ENCODE data around the gene PJVK. TPM values are rescaled to one million over a fixed set of nuclear protein-coding genes. Genes with fewer than 3 reads are reported as not detected.

The PJVK gene
- total and polyA plus RNA-seq, 2 of the 4 experiments (the other 2 are of a cell fraction) = 0.72 to 2.4 TPM

DNA sequence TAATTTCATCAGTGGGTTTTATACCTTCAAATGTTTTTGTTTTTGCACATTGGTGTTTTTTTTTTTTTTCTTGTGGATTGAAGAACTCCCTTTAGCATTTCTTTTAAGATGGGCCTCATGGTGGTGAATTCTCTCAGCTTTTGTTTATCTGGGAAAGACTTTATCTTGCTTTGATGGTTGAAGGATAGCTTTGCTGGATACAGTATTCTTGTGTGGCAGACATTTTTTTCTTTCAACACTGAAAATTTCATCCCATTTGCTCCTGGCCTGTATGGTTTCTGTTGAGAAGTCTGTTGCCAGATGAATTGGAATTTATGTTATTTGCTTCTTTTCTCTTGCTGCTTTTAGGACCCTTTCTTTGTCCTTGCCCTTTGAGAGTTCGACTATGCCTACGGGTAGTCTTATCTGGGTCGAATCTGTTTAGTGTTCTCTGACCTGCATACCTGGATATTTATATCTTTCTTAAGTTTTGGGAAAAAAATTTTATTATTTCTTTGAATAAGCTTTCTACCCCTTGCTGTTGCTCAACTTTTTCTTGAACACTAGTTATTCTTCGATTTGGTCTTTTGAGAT is 25.8 kb upstream of the PJVK start:
- H3K23ac ChIP-seq (ENCODE audit: low read depth, low read length) = no peak overlapping the region
- CTCF ChIA-PET = interaction anchor here (1.0 kb wide), 1 partner anchor 11 kb away, joined by 3 read pairs; no protein-coding TSS in a partner anchor
- no peaks in the 10 kb centered on the region for H3K4me1 ChIP-seq (ENCODE audit: control insufficient read depth, insufficient read depth, low read length)
- intact Hi-C loops (cut with micrococcal nuclease) (no loop called here), dilution Hi-C loops (cut with HindIII; ENCODE audit: low sequenced_read_pairs, unreplicated experiment) (no loop called here), in situ Hi-C loops (cut with MboI; ENCODE audit: low sequenced_read_pairs) (no loop called here)
- no peak overlapping the region for H4K8ac ChIP-seq (ENCODE audit: low read depth in 2 of 2, low read length in 2 of 2)
- no peak overlapping the region for H3K4me3 ChIP-seq (ENCODE audit: insufficient read depth, low read depth, low read length)
- no peak overlapping the region for H3K14ac ChIP-seq (replicated peaks; ENCODE audit: low read depth, low read length)
- ATAC-seq (ENCODE audit: low read depth) (no peak), DNase-seq (no peak)
- TF ChIP-seq, protein P1, sequence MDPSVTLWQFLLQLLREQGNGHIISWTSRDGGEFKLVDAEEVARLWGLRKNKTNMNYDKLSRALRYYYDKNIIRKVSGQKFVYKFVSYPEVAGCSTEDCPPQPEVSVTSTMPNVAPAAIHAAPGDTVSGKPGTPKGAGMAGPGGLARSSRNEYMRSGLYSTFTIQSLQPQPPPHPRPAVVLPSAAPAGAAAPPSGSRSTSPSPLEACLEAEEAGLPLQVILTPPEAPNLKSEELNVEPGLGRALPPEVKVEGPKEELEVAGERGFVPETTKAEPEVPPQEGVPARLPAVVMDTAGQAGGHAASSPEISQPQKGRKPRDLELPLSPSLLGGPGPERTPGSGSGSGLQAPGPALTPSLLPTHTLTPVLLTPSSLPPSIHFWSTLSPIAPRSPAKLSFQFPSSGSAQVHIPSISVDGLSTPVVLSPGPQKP (IDR thresholded peaks at IDR 0.05; ENCODE audit: borderline replicate concordance, low read depth, low read length) = no peak
- no peak for TF ChIP-seq RAD21 (IDR thresholded peaks at IDR 0.05; ENCODE audit: low read length)
- TF ChIP-seq CEBPB (IDR thresholded peaks at IDR 0.05; ENCODE audit: low read depth, low read length) = no peak
- no peak for TF ChIP-seq POLR2A (IDR thresholded peaks at IDR 0.05; ENCODE audit: low read depth, low read length)
- TF ChIP-seq CHD1 (IDR thresholded peaks at IDR 0.05; ENCODE audit: low read depth, low read length) = no peak
- no peak for TF ChIP-seq SMC3 (IDR thresholded peaks at IDR 0.05; ENCODE audit: low read depth, low read length)
- no peak for TF ChIP-seq NFE2L2 (IDR thresholded peaks at IDR 0.05; ENCODE audit: low read depth, low read length)
- no peak for TF ChIP-seq RCOR1 (IDR thresholded peaks at IDR 0.05; ENCODE audit: insufficient replicate concordance, low read length)
- TF ChIP-seq, protein P2, sequence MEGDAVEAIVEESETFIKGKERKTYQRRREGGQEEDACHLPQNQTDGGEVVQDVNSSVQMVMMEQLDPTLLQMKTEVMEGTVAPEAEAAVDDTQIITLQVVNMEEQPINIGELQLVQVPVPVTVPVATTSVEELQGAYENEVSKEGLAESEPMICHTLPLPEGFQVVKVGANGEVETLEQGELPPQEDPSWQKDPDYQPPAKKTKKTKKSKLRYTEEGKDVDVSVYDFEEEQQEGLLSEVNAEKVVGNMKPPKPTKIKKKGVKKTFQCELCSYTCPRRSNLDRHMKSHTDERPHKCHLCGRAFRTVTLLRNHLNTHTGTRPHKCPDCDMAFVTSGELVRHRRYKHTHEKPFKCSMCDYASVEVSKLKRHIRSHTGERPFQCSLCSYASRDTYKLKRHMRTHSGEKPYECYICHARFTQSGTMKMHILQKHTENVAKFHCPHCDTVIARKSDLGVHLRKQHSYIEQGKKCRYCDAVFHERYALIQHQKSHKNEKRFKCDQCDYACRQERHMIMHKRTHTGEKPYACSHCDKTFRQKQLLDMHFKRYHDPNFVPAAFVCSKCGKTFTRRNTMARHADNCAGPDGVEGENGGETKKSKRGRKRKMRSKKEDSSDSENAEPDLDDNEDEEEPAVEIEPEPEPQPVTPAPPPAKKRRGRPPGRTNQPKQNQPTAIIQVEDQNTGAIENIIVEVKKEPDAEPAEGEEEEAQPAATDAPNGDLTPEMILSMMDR (conservative IDR thresholded peaks at IDR 0.05; ENCODE audit: low read depth, low read length) = no peak
- no peak for TF ChIP-seq MXI1 (IDR thresholded peaks at IDR 0.05; ENCODE audit: borderline replicate concordance, low read depth, low read length)
- TF ChIP-seq MAZ (IDR thresholded peaks at IDR 0.05; ENCODE audit: borderline replicate concordance, low read depth, low read length) = no peak
- TF ChIP-seq BHLHE40 (IDR thresholded peaks at IDR 0.05; ENCODE audit: low read depth, low read length) = no peak
- TF ChIP-seq FOS (IDR thresholded peaks at IDR 0.05; ENCODE audit: low read depth, low read length) = no peak
- TF ChIP-seq, protein P3, sequence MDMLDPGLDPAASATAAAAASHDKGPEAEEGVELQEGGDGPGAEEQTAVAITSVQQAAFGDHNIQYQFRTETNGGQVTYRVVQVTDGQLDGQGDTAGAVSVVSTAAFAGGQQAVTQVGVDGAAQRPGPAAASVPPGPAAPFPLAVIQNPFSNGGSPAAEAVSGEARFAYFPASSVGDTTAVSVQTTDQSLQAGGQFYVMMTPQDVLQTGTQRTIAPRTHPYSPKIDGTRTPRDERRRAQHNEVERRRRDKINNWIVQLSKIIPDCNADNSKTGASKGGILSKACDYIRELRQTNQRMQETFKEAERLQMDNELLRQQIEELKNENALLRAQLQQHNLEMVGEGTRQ (IDR thresholded peaks at IDR 0.05; ENCODE audit: low read depth, low read length) = no peak
- TF ChIP-seq RFX5 (IDR thresholded peaks at IDR 0.05; ENCODE audit: low read depth, low read length) = no peak
- TF ChIP-seq MAFK (IDR thresholded peaks at IDR 0.05; ENCODE audit: low read depth, low read length) = no peak
- peaks cover 19 to 37% of the 10 kb centered on the region in 2 experiments for H3K79me1 ChIP-seq (ENCODE audit: low read depth in 1 of 2, low read length in 2 of 2)
- no peak overlapping the region for H4K91ac ChIP-seq (ENCODE audit: insufficient read depth, low read depth, low read length)
- H2AK9ac ChIP-seq (replicated peaks; ENCODE audit: low read depth, low read length, poor library complexity) = no peak overlapping the region
- BruUV-seq (replicated peaks) = no TSS peak
- no peak overlapping the region for H3K27ac ChIP-seq (ENCODE audit: insufficient read depth, low read length)
- H2BK15ac ChIP-seq (ENCODE audit: low read depth, low read length) = no peak overlapping the region
- no peak overlapping the region for H2AFZ ChIP-seq (replicated peaks; ENCODE audit: low read length, poor library complexity)
- H3K27me3 ChIP-seq (ENCODE audit: control insufficient read depth, insufficient read depth, low read length) = no peaks in the 10 kb centered on the region
- no peaks in the 10 kb centered on the region for H4K20me1 ChIP-seq (ENCODE audit: insufficient read depth, low read length)
- H3K36me3 ChIP-seq (ENCODE audit: control insufficient read depth, insufficient read depth, low read length) = peaks cover 9% of the 10 kb centered on the region
- no peak overlapping the region for H4K5ac ChIP-seq (ENCODE audit: low read depth, low read length)
- H3K9ac ChIP-seq (ENCODE audit: low read depth, low read length) = no peak overlapping the region
- H3K9me1 ChIP-seq (ENCODE audit: insufficient read depth, low read length) = peaks cover 14% of the 10 kb centered on the region; the same call in 1 of the 2 replicates
- WGBS, 2 experiments (ENCODE audit: extremely low coverage in 2 of 2, insufficient read length in 1 of 2) = no CpG with 5 or more reads among the region's 4 CpGs
- no peak overlapping the region for H3K4ac ChIP-seq (ENCODE audit: low read depth, low read length)
- no peak overlapping the region for H3K18ac ChIP-seq (ENCODE audit: low read depth, low read length)
- no peak overlapping the region for H2BK120ac ChIP-seq (ENCODE audit: low read depth, low read length)
- H2BK20ac ChIP-seq (ENCODE audit: low read depth, low read length) = no peak overlapping the region
- H3K4me2 ChIP-seq (ENCODE audit: low read depth, low read length) = no peak overlapping the region
- peaks cover 2% of the 10 kb centered on the region; the same call in 1 of the 2 replicates for H3K9me3 ChIP-seq (ENCODE audit: control insufficient read depth, insufficient read depth, low read length)
- no peak overlapping the region for H2BK5ac ChIP-seq (ENCODE audit: low read depth, low read length, poor library complexity, severe bottlenecking)
- H3K56ac ChIP-seq (ENCODE audit: extremely low read depth, insufficient read depth, low read length) = no peak overlapping the region
- POLR2A ChIA-PET (ENCODE audit: unreplicated experiment) = no interaction called here
- H2AK5ac ChIP-seq (ENCODE audit: low read depth, low read length) = no peak overlapping the region
